SK-N-MC (cell line): ENCODE data around the gene CFAP73.

ENCODE experiments used
- EZH2 ChIP-seq: fragments of 200-600 bp; sonication (generic); IDR thresholded peaks from one replicate; pipeline ENCODE4 v1.6.1; 2017; ENCODE audit warnings: antibody characterized with exemption
- POLR2AphosphoS5 ChIP-seq: IDR thresholded peaks from 2 replicates; pipeline ENCODE4 v1.6.1; 2012; ENCODE audit warnings: mild to moderate bottlenecking, low read depth, low read length, borderline replicate concordance

DNA sequence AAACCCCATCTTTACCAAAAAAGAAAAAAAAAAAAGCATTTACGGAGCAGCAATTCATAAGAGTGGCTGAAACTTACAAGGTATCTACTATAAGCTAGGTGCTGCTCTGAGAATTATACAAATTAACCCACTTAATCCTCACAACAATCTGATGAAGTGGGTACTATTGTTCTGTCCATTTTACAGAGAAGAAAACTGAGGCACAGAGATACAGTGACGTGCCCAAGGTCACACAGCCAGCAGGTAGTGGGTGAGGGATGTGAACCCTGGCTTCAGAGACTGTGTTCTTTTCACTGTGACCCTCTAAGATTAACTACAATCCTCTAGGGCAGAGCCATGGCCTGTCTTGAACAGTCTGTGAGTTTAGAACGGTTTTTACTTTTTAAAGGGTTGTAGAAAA lies 32.5 kb downstream of the CFAP73 start:
- TF ChIP-seq EZH2 (no peak), POLR2AphosphoS5 (no peak)
